ENCODE results near the gene PAF1.

DNA sequence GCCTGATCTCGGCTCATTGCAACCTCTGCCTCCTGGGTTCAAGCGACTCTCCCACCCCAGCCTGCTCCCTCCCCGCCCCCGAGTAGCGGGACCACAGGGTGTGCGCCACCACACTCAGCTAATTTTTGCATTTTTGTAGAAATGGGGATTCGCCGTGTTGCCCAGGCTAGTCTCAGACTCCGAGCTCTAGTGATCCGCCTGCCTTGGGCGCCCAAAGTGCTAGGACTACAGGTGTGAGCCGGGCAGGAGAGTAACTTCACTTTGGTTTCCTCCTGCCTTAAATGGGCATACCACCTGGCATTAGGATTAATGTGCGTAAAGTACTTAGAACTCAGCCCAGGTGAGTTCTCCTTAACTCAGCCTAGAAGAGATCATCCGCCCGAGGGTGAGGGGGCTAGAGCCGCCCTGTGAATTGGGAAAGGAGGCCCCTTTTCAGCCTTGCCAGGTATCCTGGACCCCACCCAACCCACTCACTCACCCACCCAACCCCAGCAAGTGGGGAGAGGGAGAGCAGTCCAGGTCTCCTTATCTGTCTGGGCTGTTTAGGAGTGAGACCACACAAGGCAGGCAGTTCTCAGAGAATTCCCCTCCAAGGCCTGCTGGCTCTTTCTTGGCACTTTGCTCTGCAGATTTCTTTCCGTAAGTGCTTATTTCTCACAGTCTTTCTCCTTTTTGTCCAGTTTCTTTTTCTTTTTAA lies 14.5 kb upstream of the PAF1 start:
- TF ChIP-seq EP300 (conservative IDR thresholded peaks at IDR 0.05; ENCODE audit: poor library complexity, severe bottlenecking): no peak
- TF ChIP-seq EZH2 (IDR thresholded peaks at IDR 0.05; ENCODE audit: borderline replicate concordance, insufficient read depth, low read length, poor library complexity, severe bottlenecking): no peak
- TF ChIP-seq POLR2AphosphoS5 (IDR thresholded peaks at IDR 0.05): no peak
- TF ChIP-seq, protein P1, sequence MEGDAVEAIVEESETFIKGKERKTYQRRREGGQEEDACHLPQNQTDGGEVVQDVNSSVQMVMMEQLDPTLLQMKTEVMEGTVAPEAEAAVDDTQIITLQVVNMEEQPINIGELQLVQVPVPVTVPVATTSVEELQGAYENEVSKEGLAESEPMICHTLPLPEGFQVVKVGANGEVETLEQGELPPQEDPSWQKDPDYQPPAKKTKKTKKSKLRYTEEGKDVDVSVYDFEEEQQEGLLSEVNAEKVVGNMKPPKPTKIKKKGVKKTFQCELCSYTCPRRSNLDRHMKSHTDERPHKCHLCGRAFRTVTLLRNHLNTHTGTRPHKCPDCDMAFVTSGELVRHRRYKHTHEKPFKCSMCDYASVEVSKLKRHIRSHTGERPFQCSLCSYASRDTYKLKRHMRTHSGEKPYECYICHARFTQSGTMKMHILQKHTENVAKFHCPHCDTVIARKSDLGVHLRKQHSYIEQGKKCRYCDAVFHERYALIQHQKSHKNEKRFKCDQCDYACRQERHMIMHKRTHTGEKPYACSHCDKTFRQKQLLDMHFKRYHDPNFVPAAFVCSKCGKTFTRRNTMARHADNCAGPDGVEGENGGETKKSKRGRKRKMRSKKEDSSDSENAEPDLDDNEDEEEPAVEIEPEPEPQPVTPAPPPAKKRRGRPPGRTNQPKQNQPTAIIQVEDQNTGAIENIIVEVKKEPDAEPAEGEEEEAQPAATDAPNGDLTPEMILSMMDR (IDR thresholded peaks at IDR 0.05; ENCODE audit: poor library complexity, severe bottlenecking): no peak
- no peak for TF ChIP-seq RAD21 (conservative IDR thresholded peaks at IDR 0.05)

All from neural cell (in vitro differentiated cells).